ENCODE data around the gene IL18BP. TPM values are rescaled to one million over a fixed set of nuclear protein-coding genes. Genes with fewer than 3 reads are reported as not detected.

IL18BP gene
- total and polyA plus RNA-seq, 10 of the 15 experiments (the other 5 are each of a cell fraction or from before 2014, with no cell fraction given), result 2.6 to 18.1 (median 10.7) TPM

- peaks cover 38% of the 10 kb centered on the region for H3K4me1 ChIP-seq (ENCODE audit: control insufficient read depth, insufficient read depth, low read length)
- no peak for FAIRE-seq
- no peak overlapping the region for H3K9ac ChIP-seq (ENCODE audit: control insufficient read depth, insufficient read depth, low read length)
- no TSS peak for BruUV-seq (replicated peaks)
- peak; percentile 67 for ATAC-seq
- ChIA-PET RAD21 (ENCODE audit: unreplicated experiment) (interaction anchor here (1.5 to 2.3 kb wide), 3 partner anchors 10 to 438 kb away, joined by 4 to 12 read pairs (median 6); partner anchors contain the start of genes RNF121 and XNDC1N), SMC1A (ENCODE audit: uncharacterized antibody, unreplicated experiment) (interaction anchor here (0.6 to 8.3 kb wide), 14 partner anchors 7 to 152 kb away, joined by 3 to 67 read pairs (median 3); no protein-coding TSS in a partner anchor), CTCF (interaction anchor here (0.6 to 8.5 kb wide), 6 partner anchors 10 to 99 kb away, joined by 3 to 93 read pairs (median 4); no protein-coding TSS in a partner anchor), POLR2A (interaction anchor here (0.6 to 1.5 kb wide), 5 partner anchors 9 to 61 kb away, joined by 3 to 4 read pairs (median 3); no protein-coding TSS in a partner anchor)
- peak; percentile 37 for DNase-seq (ENCODE audit: low read depth, low spot score)
- intact Hi-C loops (cut with micrococcal nuclease; ENCODE audit: unreplicated experiment) (loop anchor here (2.0 kb wide), 1 partner anchor 63 kb away; the partner anchor contains the start of genes RNF121 and XNDC1N), in situ Hi-C loops (cut with MboI) (no loop called here)
- H3K9me3 ChIP-seq (replicated peaks; ENCODE audit: control insufficient read depth, insufficient read depth, low read length), result no peaks in the 10 kb centered on the region
- H2AFZ ChIP-seq (ENCODE audit: control insufficient read depth, low read depth, low read length), result no peak overlapping the region
- WGBS (ENCODE audit: insufficient coverage, insufficient replicate concordance, low lambda C conversion rate, missing lambda C conversion rate), result 1% methylated on average over 3 of the region's 3 CpGs
- peak overlapping the region; percentile 49 for H3K4me2 ChIP-seq (ENCODE audit: control insufficient read depth, insufficient read depth)
- H3K36me3 ChIP-seq (ENCODE audit: control insufficient read depth in 2 of 2, insufficient read depth in 2 of 2, low read length in 1 of 2), result peaks cover 11 to 17% of the 10 kb centered on the region in 2 experiments
- H3K79me2 ChIP-seq (ENCODE audit: control insufficient read depth, insufficient read depth, low read length), result no peaks in the 10 kb centered on the region; the same call in none of the 2 replicates
- peak overlapping the region; percentile 18; the same call in 1 of the 2 replicates for H3K4me3 ChIP-seq
- no peaks in the 10 kb centered on the region for H4K20me1 ChIP-seq (ENCODE audit: control insufficient read depth, insufficient read depth)
- no peaks in the 10 kb centered on the region for H3K27me3 ChIP-seq (replicated peaks in 1 of 2; ENCODE audit: control insufficient read depth in 2 of 2, insufficient read depth in 2 of 2, low read length in 1 of 2)
- peak overlapping the region; percentile 77 for H3K27ac ChIP-seq (ENCODE audit: control insufficient read depth, insufficient read depth)
- TF ChIP-seq YBX1 (IDR thresholded peaks at IDR 0.05) (no peak), JUND (IDR thresholded peaks at IDR 0.05; ENCODE audit: low read depth, low read length) (no peak), NR2C2 (IDR thresholded peaks at IDR 0.05; ENCODE audit: borderline replicate concordance, control insufficient read depth, insufficient read length, low read depth) (no peak), SREBF2 (IDR thresholded peaks at IDR 0.05; ENCODE audit: low read length) (no peak), IKZF1 (conservative IDR thresholded peaks at IDR 0.05) (no peak), ZZZ3 (IDR thresholded peaks at IDR 0.05; ENCODE audit: control insufficient read depth, insufficient read length, low read depth) (no peak), EP300 (IDR thresholded peaks at IDR 0.05; ENCODE audit: borderline replicate concordance in 1 of 2, control insufficient read depth in 1 of 2, low read depth in 2 of 2, low read length in 2 of 2) (peak in 1 of 2 experiments; percentile 55; a peak in 1 of 4 replicates), ATF2 (IDR thresholded peaks at IDR 0.05; ENCODE audit: low read length) (peak; percentile 51; the same call in 1 of the 2 replicates), USF2 (IDR thresholded peaks at IDR 0.05; ENCODE audit: borderline replicate concordance, low read depth, low read length) (no peak), ELK1 (IDR thresholded peaks at IDR 0.05; ENCODE audit: low read depth, low read length) (no peak), ATF3 (IDR thresholded peaks at IDR 0.05; ENCODE audit: borderline replicate concordance, extremely low read depth, low read depth, low read length) (no peak), CEBPZ (IDR thresholded peaks at IDR 0.05; ENCODE audit: low read depth, low read length) (no peak), CHD2 (IDR thresholded peaks at IDR 0.05; ENCODE audit: borderline replicate concordance, low read depth, low read length) (no peak), SIN3A (IDR thresholded peaks at IDR 0.05; ENCODE audit: low read depth, low read length) (no peak)
These were observed 6.5 kb upstream of the IL18BP start for GRCh38 chr11:71992136-71992730.

Measured in GM12878 (cell line).